ENCODE data around the gene STK16. TPM values are rescaled to one million over a fixed set of nuclear protein-coding genes. Genes with fewer than 3 reads are reported as not detected.

STK16 gene
- total and polyA plus RNA-seq, 2 of the 13 experiments (the other 11 are each of a cell fraction or from before 2014, with no cell fraction given) = 28.0 to 50.9 TPM

DNA sequence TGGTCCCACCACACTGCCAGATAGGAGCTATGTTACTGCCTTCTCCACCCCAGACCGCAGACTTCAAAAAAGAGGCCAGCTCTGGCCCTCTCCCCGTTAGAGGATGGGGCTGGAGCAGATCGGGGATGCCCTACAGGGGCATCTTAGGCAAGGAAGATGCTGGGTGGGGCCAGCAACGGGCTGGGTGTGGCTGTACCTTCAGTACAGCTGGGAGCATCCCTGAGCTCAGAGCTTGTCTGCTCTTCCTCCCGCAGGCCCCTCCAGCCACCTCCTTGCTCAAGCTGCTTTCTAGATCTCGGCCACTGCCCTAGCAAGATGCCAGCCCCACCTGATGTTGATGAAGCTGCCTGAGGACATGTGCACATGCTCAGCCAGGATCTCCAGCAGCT lies 54.1 kb downstream of the STK16 start:
- Histone ChIP-seq H3K4me3 (replicated peaks in 1 of 3; ENCODE audit: insufficient read depth in 1 of 3, low read depth in 2 of 3, low read length in 3 of 3) (peak overlapping the region in 1 of 3 experiments; percentile 76; a peak in 1 of 6 replicates), H3K27me3 (ENCODE audit: control insufficient read depth in 1 of 2, insufficient read depth in 2 of 2, low read length in 2 of 2) (peaks cover 12 to 69% of the 10 kb centered on the region in 2 experiments), H3K79me2 (ENCODE audit: insufficient read depth, low read length) (no peaks in the 10 kb centered on the region), H2AFZ (ENCODE audit: low read length) (peak overlapping the region; percentile 98), H3K27ac (ENCODE audit: extremely low read length, insufficient read depth, low read length) (no peak overlapping the region), H3K4me2 (ENCODE audit: low read depth, low read length) (peak overlapping the region; percentile 99), H3K9ac (ENCODE audit: insufficient read depth, low read depth, low read length) (no peak overlapping the region), H4K20me1 (ENCODE audit: insufficient read depth, low read length) (no peaks in the 10 kb centered on the region; the same call in 1 of the 2 replicates), H3K36me3 (replicated peaks in 1 of 2; ENCODE audit: control insufficient read depth in 1 of 2, insufficient read depth in 2 of 2, low read length in 2 of 2) (no peaks in the 10 kb centered on the region), H3K9me3 (ENCODE audit: low read length) (no peaks in the 10 kb centered on the region), H3K4me1 (ENCODE audit: insufficient read depth, low read length) (peaks cover 31% of the 10 kb centered on the region)
- 62% methylated on average over 5 of the region's 6 CpGs for WGBS (ENCODE audit: low lambda C conversion rate)
- CTCF ChIA-PET (ENCODE audit: low intra/inter-chr PET ratio, low total read pairs) = interaction anchor here (0.9 to 2.9 kb wide), 5 partner anchors 21 to 145 kb away, joined by 3 to 28 read pairs (median 11); partner anchors contain the start of genes ANKZF1, ATG9A, DNAJB2 and NHEJ1
- FAIRE-seq = no peak
- BruUV-seq (replicated peaks) = no TSS peak
- no peak for DNase-seq (ENCODE audit: low spot score)
- no peak for ATAC-seq
- intact Hi-C loops (cut with micrococcal nuclease; ENCODE audit: unreplicated experiment) = loop anchor here (2.0 to 10.0 kb wide), 3 partner anchors 123 to 242 kb away; partner anchors contain the start of gene CNPPD1
- POLR2A ChIA-PET = interaction anchor here (1.4 kb wide), 1 partner anchor 50 kb away, joined by 3 read pairs; no protein-coding TSS in a partner anchor
- in situ Hi-C loops (cut with HindIII; ENCODE audit: extremely low pct_ligation_motif_present, low pct_unique_long_range_greater_than_20kb) = loop anchor here (5.0 kb wide), 1 partner anchor 127 kb away; the partner anchor contains the start of gene SLC23A3
- TF ChIP-seq ZNF547 (CRISPR knock-in tag; IDR thresholded peaks at IDR 0.05) (0 out of 2 replicates have a peak, but pooled peaks have one; percentile 15), NFE2L1 (CRISPR knock-in tag; IDR thresholded peaks at IDR 0.05; ENCODE audit: borderline replicate concordance) (no peak), SMYD3 (CRISPR knock-in tag; IDR thresholded peaks at IDR 0.05) (no peak), KLF9 (CRISPR knock-in tag; IDR thresholded peaks at IDR 0.05; ENCODE audit: low read depth) (no peak), MYNN (CRISPR knock-in tag; IDR thresholded peaks at IDR 0.05; ENCODE audit: low read depth) (no peak), RORA (CRISPR knock-in tag; IDR thresholded peaks at IDR 0.05) (no peak), JUN (CRISPR knock-in tag; IDR thresholded peaks at IDR 0.05) (no peak), KDM5B (CRISPR knock-in tag; IDR thresholded peaks at IDR 0.05; ENCODE audit: borderline replicate concordance) (no peak), SRSF1 (optimal IDR thresholded peaks at IDR 0.05; ENCODE audit: low read depth, low read length) (no peak), RARA (CRISPR knock-in tag; IDR thresholded peaks at IDR 0.05) (no peak), DMAP1 (CRISPR knock-in tag; IDR thresholded peaks at IDR 0.05) (no peak), NAIF1 (CRISPR knock-in tag; IDR thresholded peaks at IDR 0.05; ENCODE audit: borderline replicate concordance) (no peak), KDM6A (CRISPR knock-in tag; IDR thresholded peaks at IDR 0.05; ENCODE audit: low read depth) (no peak), MEIS2 (CRISPR knock-in tag; IDR thresholded peaks at IDR 0.05) (no peak), NR2F6 (IDR thresholded peaks at IDR 0.05) (no peak), NR2F6 (CRISPR knock-in tag; IDR thresholded peaks at IDR 0.05) (no peak), ZNF713 (CRISPR knock-in tag; IDR thresholded peaks at IDR 0.05) (no peak), U2AF1 (optimal IDR thresholded peaks at IDR 0.05; ENCODE audit: low read depth, low read length) (no peak)
- TF ChIP-seq, protein P1, sequence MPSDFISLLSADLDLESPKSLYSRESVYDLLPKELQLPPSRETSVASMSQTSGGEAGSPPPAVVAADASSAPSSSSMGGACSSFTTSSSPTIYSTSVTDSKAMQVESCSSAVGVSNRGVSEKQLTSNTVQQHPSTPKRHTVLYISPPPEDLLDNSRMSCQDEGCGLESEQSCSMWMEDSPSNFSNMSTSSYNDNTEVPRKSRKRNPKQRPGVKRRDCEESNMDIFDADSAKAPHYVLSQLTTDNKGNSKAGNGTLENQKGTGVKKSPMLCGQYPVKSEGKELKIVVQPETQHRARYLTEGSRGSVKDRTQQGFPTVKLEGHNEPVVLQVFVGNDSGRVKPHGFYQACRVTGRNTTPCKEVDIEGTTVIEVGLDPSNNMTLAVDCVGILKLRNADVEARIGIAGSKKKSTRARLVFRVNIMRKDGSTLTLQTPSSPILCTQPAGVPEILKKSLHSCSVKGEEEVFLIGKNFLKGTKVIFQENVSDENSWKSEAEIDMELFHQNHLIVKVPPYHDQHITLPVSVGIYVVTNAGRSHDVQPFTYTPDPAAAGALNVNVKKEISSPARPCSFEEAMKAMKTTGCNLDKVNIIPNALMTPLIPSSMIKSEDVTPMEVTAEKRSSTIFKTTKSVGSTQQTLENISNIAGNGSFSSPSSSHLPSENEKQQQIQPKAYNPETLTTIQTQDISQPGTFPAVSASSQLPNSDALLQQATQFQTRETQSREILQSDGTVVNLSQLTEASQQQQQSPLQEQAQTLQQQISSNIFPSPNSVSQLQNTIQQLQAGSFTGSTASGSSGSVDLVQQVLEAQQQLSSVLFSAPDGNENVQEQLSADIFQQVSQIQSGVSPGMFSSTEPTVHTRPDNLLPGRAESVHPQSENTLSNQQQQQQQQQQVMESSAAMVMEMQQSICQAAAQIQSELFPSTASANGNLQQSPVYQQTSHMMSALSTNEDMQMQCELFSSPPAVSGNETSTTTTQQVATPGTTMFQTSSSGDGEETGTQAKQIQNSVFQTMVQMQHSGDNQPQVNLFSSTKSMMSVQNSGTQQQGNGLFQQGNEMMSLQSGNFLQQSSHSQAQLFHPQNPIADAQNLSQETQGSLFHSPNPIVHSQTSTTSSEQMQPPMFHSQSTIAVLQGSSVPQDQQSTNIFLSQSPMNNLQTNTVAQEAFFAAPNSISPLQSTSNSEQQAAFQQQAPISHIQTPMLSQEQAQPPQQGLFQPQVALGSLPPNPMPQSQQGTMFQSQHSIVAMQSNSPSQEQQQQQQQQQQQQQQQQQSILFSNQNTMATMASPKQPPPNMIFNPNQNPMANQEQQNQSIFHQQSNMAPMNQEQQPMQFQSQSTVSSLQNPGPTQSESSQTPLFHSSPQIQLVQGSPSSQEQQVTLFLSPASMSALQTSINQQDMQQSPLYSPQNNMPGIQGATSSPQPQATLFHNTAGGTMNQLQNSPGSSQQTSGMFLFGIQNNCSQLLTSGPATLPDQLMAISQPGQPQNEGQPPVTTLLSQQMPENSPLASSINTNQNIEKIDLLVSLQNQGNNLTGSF (CRISPR knock-in tag; IDR thresholded peaks at IDR 0.05) = no peak
- TF ChIP-seq, protein P2, sequence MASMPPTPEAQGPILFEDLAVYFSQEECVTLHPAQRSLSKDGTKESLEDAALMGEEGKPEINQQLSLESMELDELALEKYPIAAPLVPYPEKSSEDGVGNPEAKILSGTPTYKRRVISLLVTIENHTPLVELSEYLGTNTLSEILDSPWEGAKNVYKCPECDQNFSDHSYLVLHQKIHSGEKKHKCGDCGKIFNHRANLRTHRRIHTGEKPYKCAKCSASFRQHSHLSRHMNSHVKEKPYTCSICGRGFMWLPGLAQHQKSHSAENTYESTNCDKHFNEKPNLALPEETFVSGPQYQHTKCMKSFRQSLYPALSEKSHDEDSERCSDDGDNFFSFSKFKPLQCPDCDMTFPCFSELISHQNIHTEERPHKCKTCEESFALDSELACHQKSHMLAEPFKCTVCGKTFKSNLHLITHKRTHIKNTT (CRISPR knock-in tag; IDR thresholded peaks at IDR 0.05) = no peak
- TF ChIP-seq, protein P3, sequence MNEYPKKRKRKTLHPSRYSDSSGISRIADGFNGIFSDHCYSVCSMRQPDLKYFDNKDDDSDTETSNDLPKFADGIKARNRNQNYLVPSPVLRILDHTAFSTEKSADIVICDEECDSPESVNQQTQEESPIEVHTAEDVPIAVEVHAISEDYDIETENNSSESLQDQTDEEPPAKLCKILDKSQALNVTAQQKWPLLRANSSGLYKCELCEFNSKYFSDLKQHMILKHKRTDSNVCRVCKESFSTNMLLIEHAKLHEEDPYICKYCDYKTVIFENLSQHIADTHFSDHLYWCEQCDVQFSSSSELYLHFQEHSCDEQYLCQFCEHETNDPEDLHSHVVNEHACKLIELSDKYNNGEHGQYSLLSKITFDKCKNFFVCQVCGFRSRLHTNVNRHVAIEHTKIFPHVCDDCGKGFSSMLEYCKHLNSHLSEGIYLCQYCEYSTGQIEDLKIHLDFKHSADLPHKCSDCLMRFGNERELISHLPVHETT (CRISPR knock-in tag; conservative IDR thresholded peaks at IDR 0.05) = no peak
